ENCODE data around the gene CAPN5.
A peak's percentile ranks its signal among the peaks of the same experiment; 100 is the strongest.

CAPN5 gene

DNA sequence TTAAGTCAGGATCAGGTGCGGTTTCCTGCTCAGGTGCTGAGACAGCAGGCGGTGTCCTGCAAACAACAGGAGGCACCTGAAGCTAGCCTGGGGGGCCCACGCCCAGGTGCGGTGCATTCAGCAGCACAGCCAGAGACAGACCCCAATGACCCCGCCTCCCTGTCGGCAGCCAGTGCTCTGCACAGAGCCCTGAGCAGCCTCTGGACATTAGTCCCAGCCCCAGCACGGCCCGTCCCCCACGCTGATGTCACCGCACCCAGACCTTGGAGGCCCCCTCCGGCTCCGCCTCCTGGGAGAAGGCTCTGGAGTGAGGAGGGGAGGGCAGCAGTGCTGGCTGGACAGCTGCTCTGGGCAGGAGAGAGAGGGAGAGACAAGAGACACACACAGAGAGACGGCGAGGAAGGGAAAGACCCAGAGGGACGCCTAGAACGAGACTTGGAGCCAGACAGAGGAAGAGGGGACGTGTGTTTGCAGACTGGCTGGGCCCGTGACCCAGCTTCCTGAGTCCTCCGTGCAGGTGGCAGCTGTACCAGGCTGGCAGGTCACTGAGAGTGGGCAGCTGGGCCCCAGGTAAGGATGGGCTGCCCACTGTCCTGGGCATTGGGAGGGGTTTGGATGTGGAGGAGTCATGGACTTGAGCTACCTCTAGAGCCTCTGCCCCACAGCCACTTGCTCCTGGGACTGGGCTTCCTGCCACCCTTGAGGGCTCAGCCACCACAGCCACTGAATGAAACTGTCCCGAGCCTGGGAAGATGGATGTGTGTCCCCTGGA, 61.3 kb downstream of the CAPN5 start, which contains the start of gene MYO7A:
Gene MYO7A, plus strand, starts transcription at position 327 of the 772 bp plus-strand sequence. CDS start 2,389 bp downstream, outside the sequence.
- H3K36me3 ChIP-seq (ENCODE audit: control insufficient read depth, insufficient read depth, low read length) = peaks cover 7% of the 10 kb centered on the region
- no peaks in the 10 kb centered on the region for H3K27me3 ChIP-seq (ENCODE audit: control insufficient read depth, insufficient read depth, low read length)
- peak within 1 kb of the TSS; percentile 2 for H3K4me3 ChIP-seq (ENCODE audit: low read length)
- H3K9me3 ChIP-seq (ENCODE audit: control insufficient read depth, low read length) = no peaks in the 10 kb centered on the region
- H3K9ac ChIP-seq (ENCODE audit: low read length) = peak within 1 kb of the TSS; percentile 17
- H3K4me1 ChIP-seq (ENCODE audit: control insufficient read depth, insufficient read depth, low read length) = peaks cover 20% of the 10 kb centered on the region

DNA sequence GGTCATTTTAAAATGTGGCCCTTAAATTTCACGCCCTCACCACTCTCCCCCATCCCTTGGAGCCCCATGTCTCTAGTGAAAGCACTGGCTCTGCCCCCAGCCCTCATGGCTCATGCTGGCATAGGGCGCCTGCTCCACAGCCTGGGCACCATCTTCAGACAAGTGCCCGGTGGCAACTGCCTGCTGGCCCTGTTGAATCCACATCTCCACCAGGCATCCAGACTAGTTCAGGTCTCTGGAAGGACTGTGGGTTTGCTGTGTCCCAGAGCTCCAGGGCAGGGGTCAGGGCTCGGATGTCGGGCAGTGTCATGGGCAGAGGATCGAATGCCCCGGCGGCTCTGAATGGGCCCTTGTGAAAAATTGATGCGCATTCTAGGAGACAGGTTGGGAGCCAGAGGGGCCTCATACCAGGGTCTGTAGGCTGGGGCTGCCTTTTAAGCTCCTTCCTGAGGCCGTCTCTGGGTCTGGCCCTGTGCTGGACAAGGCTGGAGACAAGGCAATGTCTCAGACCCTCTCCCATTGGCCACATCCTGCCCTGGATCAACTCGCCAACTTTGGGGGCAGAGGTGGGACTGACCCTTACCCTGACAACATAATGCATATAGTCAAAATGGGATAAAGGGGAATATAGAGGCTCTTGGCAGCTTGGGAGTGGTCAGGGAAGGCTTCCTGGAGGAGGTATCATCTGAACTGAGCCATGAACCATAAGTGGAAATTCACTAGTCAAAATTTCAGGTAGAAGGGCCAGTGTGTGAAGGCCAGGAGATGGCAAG, 62.5 kb downstream of the CAPN5 start:
- Histone ChIP-seq H3K4me1 (ENCODE audit: control insufficient read depth, insufficient read depth, low read length) (peaks cover 20% of the 10 kb centered on the region), H3K4me3 (ENCODE audit: low read length) (no peak overlapping the region)

DNA sequence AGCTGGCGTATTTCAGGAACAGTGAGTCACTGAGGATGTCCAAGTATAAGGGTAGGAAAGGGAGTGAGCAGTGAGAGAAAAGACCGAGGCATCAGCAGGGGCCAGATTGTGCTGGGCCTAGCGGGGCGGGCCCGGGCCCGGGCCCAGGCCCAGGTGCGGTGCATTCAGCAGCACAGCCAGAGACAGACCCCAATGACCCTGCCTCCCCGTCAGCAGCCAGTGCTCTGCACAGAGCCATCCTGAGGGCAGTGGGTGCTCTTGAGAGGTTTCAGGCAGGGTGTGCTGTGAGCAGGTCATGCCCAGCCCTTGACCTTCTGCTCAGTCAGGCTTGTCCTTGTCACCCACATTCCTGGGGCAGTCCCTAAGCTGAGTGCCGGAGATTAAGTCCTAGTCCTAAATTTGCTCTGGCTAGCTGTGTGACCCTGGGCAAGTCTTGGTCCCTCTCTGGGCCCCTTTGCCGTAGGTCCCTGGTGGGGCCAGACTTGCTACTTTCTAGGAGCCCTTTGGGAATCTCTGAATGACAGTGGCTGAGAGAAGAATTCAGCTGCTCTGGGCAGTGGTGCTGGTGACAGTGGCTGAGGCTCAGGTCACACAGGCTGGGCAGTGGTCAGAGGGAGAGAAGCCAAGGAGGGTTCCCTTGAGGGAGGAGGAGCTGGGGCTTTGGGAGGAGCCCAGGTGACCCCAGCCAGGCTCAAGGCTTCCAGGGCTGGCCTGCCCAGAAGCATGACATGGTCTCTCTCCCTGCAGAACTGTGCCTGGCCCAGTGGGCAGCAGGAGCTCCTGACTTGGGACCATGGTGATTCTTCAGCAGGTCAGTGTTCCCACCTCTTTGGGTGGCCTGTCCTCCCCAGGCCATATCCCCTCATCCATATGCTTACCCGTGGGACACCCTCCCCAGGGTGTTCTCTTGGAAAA, 63.3 kb downstream of the CAPN5 start:
- Histone ChIP-seq H3K4me1 (ENCODE audit: control insufficient read depth, insufficient read depth, low read length) (peaks cover 20% of the 10 kb centered on the region), H3K4me3 (ENCODE audit: low read length) (no peak overlapping the region), H3K9ac (ENCODE audit: low read length) (no peak overlapping the region)

More for the DNA sequence above, 62.5 kb downstream of the CAPN5 start:
- Histone ChIP-seq H3K9ac (ENCODE audit: low read length) (no peak overlapping the region), H3K9me3 (ENCODE audit: control insufficient read depth, low read length) (no peaks in the 10 kb centered on the region), H3K27me3 (ENCODE audit: control insufficient read depth, insufficient read depth, low read length) (no peaks in the 10 kb centered on the region), H3K36me3 (ENCODE audit: control insufficient read depth, insufficient read depth, low read length) (no peaks in the 10 kb centered on the region)

DNA sequence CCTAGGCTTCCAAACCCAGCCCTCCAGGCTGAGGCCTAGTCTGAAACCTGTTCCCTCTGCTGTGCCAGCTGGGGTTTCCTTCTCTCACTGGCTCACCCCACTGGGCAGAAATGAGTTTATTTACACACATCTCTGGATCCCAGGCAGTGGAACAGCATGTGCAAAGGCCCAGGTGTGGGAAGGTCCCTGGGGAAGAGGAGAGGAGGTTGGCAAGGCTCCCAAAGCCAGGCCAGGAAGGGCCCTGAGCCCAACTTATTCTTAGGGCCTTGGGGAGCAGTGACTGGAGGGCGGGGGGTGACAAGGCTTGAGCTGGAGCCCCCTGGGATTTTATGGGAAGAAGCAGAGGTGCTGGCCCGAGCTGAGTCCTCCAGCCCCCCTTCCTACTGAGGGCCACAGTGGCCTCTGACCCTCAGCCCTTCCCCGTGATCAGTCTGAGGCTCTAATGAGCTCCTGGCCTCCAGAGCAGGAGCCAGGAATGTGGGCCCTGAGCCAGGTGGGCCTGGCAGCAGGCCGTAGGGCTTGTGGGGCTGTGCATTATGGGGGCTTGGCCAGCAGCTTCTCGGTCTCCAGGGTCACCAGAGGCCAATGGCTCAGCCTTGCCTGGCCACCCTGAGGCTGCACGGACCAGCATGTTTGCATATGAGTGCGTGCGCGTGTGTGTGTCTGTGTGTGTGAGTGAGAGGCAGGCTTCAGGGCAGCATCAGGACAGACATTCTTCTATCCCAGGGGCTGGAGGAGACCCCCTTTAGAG, 64.2 kb downstream of the CAPN5 start:
- Histone ChIP-seq H3K9me3 (ENCODE audit: control insufficient read depth, low read length) (no peaks in the 10 kb centered on the region), H3K36me3 (ENCODE audit: control insufficient read depth, insufficient read depth, low read length) (no peaks in the 10 kb centered on the region), H3K9ac (ENCODE audit: low read length) (no peak overlapping the region), H3K4me3 (ENCODE audit: low read length) (no peak overlapping the region), H3K27me3 (ENCODE audit: control insufficient read depth, insufficient read depth, low read length) (no peaks in the 10 kb centered on the region), H3K4me1 (ENCODE audit: control insufficient read depth, insufficient read depth, low read length) (peaks cover 20% of the 10 kb centered on the region)

More for the DNA sequence above, 63.3 kb downstream of the CAPN5 start:
- H3K27me3 ChIP-seq (ENCODE audit: control insufficient read depth, insufficient read depth, low read length) = no peaks in the 10 kb centered on the region
- H3K9me3 ChIP-seq (ENCODE audit: control insufficient read depth, low read length) = no peaks in the 10 kb centered on the region
- no peaks in the 10 kb centered on the region for H3K36me3 ChIP-seq (ENCODE audit: control insufficient read depth, insufficient read depth, low read length)

DNA sequence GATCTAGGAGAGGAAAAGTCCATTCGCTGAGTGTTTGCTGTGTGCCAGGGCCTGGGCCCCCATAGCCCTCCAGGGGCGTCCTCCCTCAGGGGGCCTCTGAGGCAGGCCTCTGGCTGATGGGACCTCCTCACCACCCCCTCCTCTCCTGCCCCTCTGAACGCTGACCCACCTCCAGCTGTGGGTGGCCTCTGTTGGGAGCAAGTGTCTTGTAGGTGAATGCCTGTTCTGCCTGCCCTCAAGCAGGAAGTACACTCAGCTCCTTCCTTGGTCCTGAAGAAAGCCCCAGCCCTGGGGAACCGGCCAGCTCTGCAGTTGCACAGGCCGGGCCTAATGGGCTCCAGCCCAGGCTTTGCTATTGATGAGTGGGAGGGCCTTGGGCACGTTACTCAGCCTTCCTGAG, 64.8 kb downstream of the CAPN5 start:
- Histone ChIP-seq H3K4me3 (ENCODE audit: low read length) (no peak overlapping the region), H3K4me1 (ENCODE audit: control insufficient read depth, insufficient read depth, low read length) (peaks cover 17% of the 10 kb centered on the region), H3K9me3 (ENCODE audit: control insufficient read depth, low read length) (no peaks in the 10 kb centered on the region), H3K36me3 (ENCODE audit: control insufficient read depth, insufficient read depth, low read length) (no peaks in the 10 kb centered on the region), H3K27me3 (ENCODE audit: control insufficient read depth, insufficient read depth, low read length) (no peaks in the 10 kb centered on the region), H3K9ac (ENCODE audit: low read length) (no peak overlapping the region)

DNA sequence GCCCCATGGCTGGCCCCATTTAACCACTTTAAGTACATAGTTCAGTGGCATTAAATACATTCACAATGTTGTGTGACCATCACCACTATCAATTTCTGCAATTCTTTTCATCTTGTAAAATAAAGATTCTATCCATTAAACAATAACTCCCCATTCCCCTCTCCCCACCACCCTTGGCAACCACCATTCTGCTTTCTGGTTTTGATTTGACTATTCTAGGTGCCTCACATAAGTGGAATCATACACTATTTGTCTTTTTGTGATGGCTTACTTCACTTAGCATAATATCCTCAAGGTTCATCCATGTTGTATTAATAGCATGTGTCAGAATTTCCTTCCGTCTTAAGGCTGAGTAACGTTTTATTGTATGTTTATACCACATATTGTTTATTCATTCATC, 68.3 kb downstream of the CAPN5 start:
- no peak overlapping the region for H3K9ac ChIP-seq (ENCODE audit: low read length)
- H3K27me3 ChIP-seq (ENCODE audit: control insufficient read depth, insufficient read depth, low read length) = peaks cover 3% of the 10 kb centered on the region
- no peaks in the 10 kb centered on the region for H3K36me3 ChIP-seq (ENCODE audit: control insufficient read depth, insufficient read depth, low read length)
- H3K9me3 ChIP-seq (ENCODE audit: control insufficient read depth, low read length) = no peaks in the 10 kb centered on the region
- no peak overlapping the region for H3K4me3 ChIP-seq (ENCODE audit: low read length)
- peaks cover 5% of the 10 kb centered on the region for H3K4me1 ChIP-seq (ENCODE audit: control insufficient read depth, insufficient read depth, low read length)

DNA sequence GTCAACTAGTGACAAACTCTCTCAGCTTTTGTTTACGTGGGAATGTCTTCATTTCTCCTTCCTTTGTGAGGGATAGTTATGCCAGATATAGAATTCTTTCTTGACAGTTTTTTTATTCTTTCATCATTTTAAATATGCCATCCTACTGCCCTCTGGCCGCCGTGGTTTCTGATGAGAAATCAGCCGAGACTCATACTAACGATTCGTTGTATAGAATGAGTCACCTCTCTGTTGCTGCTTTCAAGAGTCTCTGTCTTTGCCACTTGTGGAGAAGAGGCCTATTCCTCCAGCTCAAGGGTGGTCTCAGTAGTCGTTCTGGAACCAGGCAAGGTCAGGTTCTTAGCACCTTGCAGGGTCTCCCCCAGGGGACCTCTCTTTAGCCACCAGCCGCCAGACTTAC, 69.3 kb downstream of the CAPN5 start:
- Histone ChIP-seq H3K4me1 (ENCODE audit: control insufficient read depth, insufficient read depth, low read length) (peaks cover 15% of the 10 kb centered on the region), H3K9me3 (ENCODE audit: control insufficient read depth, low read length) (no peaks in the 10 kb centered on the region), H3K9ac (ENCODE audit: low read length) (no peak overlapping the region), H3K36me3 (ENCODE audit: control insufficient read depth, insufficient read depth, low read length) (no peaks in the 10 kb centered on the region), H3K4me3 (ENCODE audit: low read length) (no peak overlapping the region), H3K27me3 (ENCODE audit: control insufficient read depth, insufficient read depth, low read length) (peaks cover 3% of the 10 kb centered on the region)

DNA sequence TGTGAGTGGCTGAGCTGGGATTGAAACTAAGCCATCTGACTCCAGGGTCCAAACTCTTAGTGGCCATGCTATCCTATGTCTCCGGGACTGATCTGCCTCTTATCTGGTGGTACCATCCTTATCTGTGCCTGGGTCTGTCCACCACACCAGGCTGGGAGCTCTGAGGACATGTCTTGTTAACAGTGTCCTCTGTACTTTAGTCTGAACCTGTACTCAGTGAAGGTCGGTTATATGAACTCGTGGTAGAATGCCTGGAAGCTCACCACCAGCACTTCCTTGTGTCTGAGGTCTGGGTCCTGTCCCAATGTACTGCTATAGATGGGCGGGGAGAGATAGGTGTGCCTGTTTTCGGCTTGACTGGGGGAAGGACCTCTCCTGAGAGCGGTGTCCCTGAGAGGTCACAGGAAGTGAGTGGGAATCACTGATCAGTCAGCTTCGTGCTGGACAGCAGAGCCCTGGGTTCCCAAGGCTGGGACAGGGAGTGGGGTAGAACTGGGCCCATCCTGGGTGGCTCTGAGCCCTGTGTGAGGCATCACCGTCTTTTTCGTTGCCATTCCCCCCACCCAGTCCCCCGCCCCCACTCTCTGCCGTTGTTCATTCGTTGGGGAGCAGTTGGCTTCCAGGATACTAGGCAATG, 70.1 kb downstream of the CAPN5 start:
- Histone ChIP-seq H3K4me3 (ENCODE audit: low read length) (no peak overlapping the region), H3K4me1 (ENCODE audit: control insufficient read depth, insufficient read depth, low read length) (peaks cover 23% of the 10 kb centered on the region), H3K27me3 (ENCODE audit: control insufficient read depth, insufficient read depth, low read length) (peaks cover 3% of the 10 kb centered on the region), H3K9me3 (ENCODE audit: control insufficient read depth, low read length) (no peaks in the 10 kb centered on the region), H3K9ac (ENCODE audit: low read length) (no peak overlapping the region), H3K36me3 (ENCODE audit: control insufficient read depth, insufficient read depth, low read length) (no peaks in the 10 kb centered on the region)

DNA sequence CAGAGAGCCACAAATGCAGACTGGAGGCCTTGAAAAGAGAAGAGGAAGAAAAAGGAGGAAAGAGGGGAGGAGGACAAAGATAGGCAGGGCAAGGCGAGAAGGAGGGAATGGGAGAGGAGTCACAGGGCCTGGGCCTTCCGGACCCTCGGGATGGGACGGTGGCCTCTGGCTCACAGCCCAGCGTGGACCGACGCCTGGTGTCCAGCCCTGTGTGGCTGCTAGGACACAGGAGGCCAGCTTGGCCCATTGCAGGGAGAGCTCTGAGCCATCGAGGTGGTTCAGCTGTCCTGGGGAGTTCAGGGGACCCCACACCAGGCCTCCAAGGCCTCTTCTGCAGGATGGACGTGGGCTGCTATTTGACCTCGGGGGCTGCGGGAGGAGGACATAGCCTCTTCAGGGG, 70.7 kb downstream of the CAPN5 start:
- no peaks in the 10 kb centered on the region for H3K9me3 ChIP-seq (ENCODE audit: control insufficient read depth, low read length)
- H3K4me1 ChIP-seq (ENCODE audit: control insufficient read depth, insufficient read depth, low read length) = peaks cover 27% of the 10 kb centered on the region
- H3K4me3 ChIP-seq (ENCODE audit: low read length) = no peak overlapping the region
- no peak overlapping the region for H3K9ac ChIP-seq (ENCODE audit: low read length)
- H3K36me3 ChIP-seq (ENCODE audit: control insufficient read depth, insufficient read depth, low read length) = no peaks in the 10 kb centered on the region
- H3K27me3 ChIP-seq (ENCODE audit: control insufficient read depth, insufficient read depth, low read length) = peaks cover 3% of the 10 kb centered on the region

DNA sequence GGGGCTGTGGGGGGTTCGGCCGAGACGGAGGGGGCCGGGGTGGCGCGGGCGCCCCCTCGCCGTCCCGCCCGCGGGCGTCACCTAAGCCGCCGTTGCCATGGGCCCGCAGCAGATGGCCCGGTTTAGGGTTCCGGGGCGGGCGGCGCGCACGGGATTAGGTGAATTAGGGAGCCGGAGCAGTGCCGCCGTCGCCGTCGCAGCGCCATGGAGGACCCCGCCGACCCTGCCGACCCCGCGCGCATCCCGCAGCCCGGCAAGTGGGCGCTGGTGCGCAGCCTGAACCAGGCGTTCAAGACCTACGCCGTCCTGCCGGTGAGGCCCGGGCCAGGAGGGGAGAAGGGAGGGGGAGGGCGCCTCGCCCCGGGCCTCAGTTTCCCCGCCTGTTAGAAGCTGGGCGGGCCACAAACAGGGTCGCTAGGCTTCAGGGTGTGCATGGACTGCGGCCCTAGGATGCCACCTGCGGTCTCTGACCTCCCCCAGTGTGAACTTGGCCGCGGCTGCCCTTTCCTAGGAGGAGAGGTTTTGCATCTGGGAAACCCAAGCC, 71.4 kb downstream of the CAPN5 start:
- H3K9ac ChIP-seq (ENCODE audit: low read length) = no peak overlapping the region
- H3K36me3 ChIP-seq (ENCODE audit: control insufficient read depth, insufficient read depth, low read length) = no peaks in the 10 kb centered on the region
- H3K27me3 ChIP-seq (ENCODE audit: control insufficient read depth, insufficient read depth, low read length) = peaks cover 3% of the 10 kb centered on the region
- H3K9me3 ChIP-seq (ENCODE audit: control insufficient read depth, low read length) = no peaks in the 10 kb centered on the region
- H3K4me3 ChIP-seq (ENCODE audit: low read length) = no peak overlapping the region
- H3K4me1 ChIP-seq (ENCODE audit: control insufficient read depth, insufficient read depth, low read length) = peaks cover 27% of the 10 kb centered on the region

DNA sequence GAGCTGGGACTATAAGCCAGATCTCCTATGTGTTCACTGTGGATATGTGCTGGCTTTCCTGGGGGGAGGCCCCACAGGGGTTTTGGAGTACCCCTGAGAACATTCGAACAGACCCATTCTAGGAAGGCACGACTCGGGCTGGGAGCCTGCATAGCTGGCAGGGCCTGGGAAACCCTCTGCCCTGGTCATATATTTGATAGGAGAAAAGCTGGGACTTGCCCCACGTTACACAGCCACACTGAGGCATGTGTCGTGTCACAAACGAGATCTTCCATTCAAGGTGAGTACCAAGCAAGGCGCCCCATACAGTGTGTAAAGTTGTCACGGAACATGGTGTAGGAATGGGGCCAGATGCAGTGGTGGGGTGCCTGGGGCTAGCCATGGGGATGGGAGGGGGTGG, 72.4 kb downstream of the CAPN5 start:
- Histone ChIP-seq H3K9ac (ENCODE audit: low read length) (no peak overlapping the region), H3K9me3 (ENCODE audit: control insufficient read depth, low read length) (no peaks in the 10 kb centered on the region), H3K36me3 (ENCODE audit: control insufficient read depth, insufficient read depth, low read length) (no peaks in the 10 kb centered on the region), H3K27me3 (ENCODE audit: control insufficient read depth, insufficient read depth, low read length) (peaks cover 3% of the 10 kb centered on the region), H3K4me3 (ENCODE audit: low read length) (no peak overlapping the region), H3K4me1 (ENCODE audit: control insufficient read depth, insufficient read depth, low read length) (peaks cover 27% of the 10 kb centered on the region)
